ENCODE data around the gene INS. TPM values are rescaled to one million over a fixed set of nuclear protein-coding genes. Genes with fewer than 3 reads are reported as not detected.
"Not testable (repeated sequence)": the region's sequence is repeated elsewhere in the genome, so short reads cannot be mapped to it uniquely, and the experiment has no call there.

The INS gene
- total RNA-seq, 2 experiments from 2014 or later, result not detected

DNA sequence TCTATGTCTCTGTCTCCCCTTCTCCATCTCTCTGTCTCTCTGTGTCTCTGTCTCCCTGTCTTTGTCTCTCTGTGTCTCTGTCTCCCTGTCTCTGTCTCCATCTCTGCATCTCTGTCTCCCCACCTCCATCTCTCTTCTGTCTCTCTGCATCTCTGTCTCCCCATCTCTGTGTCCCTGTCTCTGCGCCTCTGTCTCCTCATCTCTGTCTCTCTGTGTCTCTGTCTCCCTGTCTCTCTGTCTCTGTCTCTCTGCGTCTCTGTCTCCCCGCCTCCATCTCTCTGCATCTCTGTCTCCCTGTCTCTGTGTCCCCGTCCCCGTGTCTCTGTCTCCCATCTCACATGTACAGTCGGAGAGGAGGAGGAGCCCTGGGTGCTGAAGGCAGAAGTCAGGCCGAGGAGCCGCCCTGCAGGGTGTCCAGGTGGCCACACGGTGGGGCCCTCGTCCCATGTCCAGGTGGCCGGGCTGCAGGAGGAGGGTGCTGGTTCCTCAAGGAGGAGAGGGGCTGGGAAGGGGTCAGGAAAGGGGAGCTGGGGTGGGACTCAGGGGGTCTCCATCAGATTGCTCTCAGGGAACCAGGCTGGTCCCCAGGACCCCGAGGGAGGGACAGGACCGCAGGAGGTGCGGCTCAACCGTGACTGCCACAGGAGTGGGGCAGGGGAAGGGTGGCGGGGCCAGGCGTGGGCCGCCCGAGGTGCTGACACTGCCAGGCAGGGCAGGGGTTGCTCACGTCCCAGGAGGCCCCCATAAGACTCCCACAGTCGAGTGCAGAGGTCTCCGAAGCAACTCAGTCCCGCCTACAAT lies 36.2 kb upstream of the INS start:
- Mint-ChIP-seq H3K4me1 (no peaks in the 10 kb centered on the region), H3K36me3 (ENCODE audit: low read depth) (no peaks in the 10 kb centered on the region), H3K4me3 (no peak overlapping the region), H3K27me3 (peaks cover 8% of the 10 kb centered on the region), H3K27ac (no peak overlapping the region), H3K9me3 (ENCODE audit: low read depth) (no peaks in the 10 kb centered on the region)
- ATAC-seq, result peak; percentile 98
- intact Hi-C loops (cut with DNase I, micrococcal nuclease), result loop anchor here (1.0 to 10.0 kb wide), 8 partner anchors 102 to 690 kb away; partner anchors contain the start of genes TSSC4 (in 2 of the 2) and CDKN1C (in 1 of the 2)
- DNase-seq, result peak; percentile 89
- POLR2A ChIA-PET, result interaction anchor here (1.4 kb wide), 1 partner anchor 108 kb away, joined by 3 read pairs; no protein-coding TSS in a partner anchor
- CTCF ChIA-PET, result interaction anchor here (0.6 to 3.4 kb wide), 5 partner anchors 27 to 223 kb away, joined by 3 to 26 read pairs (median 4); no protein-coding TSS in a partner anchor

GRCh38 chr11:2195756-2196088 lies 34.7 kb upstream of the INS start:
- no peaks in the 10 kb centered on the region for H3K4me1 Mint-ChIP-seq
- no peaks in the 10 kb centered on the region for H3K9me3 Mint-ChIP-seq (ENCODE audit: low read depth)
- ATAC-seq (no peak), DNase-seq (no peak)
- peaks cover 10% of the 10 kb centered on the region for H3K27me3 Mint-ChIP-seq
- intact Hi-C loops (cut with DNase I, micrococcal nuclease), result loop anchor here (5.0 to 10.0 kb wide), 4 partner anchors 207 to 692 kb away; partner anchors contain the start of genes CDKN1C (in 1 of the 2) and TSSC4 (in 1 of the 2)
- CTCF ChIA-PET, result interaction anchor here (1.0 to 3.9 kb wide), 2 partner anchors 106 to 224 kb away, joined by 3 to 30 read pairs; partner anchors contain the start of genes C11orf21 and TSPAN32
- POLR2A ChIA-PET, result no interaction called here
- H3K4me3 Mint-ChIP-seq, result no peak overlapping the region
- no peak overlapping the region for H3K27ac Mint-ChIP-seq
- no peaks in the 10 kb centered on the region for H3K36me3 Mint-ChIP-seq (ENCODE audit: low read depth)

DNA sequence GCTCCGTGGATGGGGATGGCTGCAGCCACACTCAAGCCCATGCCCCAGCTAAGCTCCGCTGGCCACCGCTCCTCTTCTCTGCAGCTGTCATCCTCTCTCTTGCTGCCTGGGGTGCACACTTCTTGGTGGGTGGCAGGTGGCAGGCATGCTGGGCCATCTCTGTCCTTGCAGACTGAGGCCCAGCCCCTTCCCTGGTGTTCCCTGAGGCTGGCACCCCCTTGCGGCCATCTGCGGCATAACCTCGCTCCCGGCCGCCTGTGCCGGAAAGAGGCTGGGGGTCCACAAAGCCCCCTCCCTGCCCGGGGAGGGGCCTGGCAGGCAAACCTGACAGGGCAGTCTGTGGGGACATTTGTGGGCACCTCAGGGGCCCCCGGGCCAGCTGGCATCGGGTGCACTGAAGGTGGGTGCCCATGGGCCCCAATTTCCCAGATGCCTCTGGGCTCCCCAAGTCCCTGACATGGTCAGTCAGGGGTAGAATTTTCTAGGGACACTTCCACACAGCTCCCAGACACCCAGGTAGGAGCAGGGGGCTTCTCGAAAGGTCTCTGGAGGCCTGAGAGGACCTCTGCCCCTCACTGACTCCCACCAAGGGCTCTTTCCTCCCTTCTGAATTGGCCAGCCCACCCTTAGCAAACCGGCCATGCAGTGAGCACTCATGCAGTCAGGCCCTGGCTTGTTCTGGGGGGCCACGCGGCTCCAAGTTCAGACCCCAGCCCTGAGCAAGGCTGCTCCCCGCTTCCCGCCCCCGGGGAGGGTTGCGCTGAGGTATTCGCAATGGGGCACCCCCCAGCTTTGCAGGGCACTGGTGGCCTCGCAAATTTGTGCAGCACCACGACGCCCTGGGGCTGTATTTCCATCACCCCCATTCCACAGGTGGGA lies 34.1 kb upstream of the INS start:
- no peaks in the 10 kb centered on the region for H3K9me3 Mint-ChIP-seq (ENCODE audit: low read depth)
- H3K27ac Mint-ChIP-seq, result no peak overlapping the region
- ChIA-PET POLR2A (no interaction called here), CTCF (interaction anchor here (0.6 to 3.9 kb wide), 6 partner anchors 36 to 225 kb away, joined by 3 to 30 read pairs (median 4); partner anchors contain the start of genes C11orf21 and TSPAN32)
- no peak overlapping the region for H3K4me3 Mint-ChIP-seq
- H3K4me1 Mint-ChIP-seq, result no peaks in the 10 kb centered on the region
- peaks cover 12% of the 10 kb centered on the region for H3K27me3 Mint-ChIP-seq
- DNase-seq (peak; percentile 74), ATAC-seq (peak; percentile 51)
- intact Hi-C loops (cut with DNase I, micrococcal nuclease), result loop anchor here (5.0 to 10.0 kb wide), 4 partner anchors 207 to 692 kb away; partner anchors contain the start of genes CDKN1C (in 1 of the 2) and TSSC4 (in 1 of the 2)
- no peaks in the 10 kb centered on the region for H3K36me3 Mint-ChIP-seq (ENCODE audit: low read depth)

DNA sequence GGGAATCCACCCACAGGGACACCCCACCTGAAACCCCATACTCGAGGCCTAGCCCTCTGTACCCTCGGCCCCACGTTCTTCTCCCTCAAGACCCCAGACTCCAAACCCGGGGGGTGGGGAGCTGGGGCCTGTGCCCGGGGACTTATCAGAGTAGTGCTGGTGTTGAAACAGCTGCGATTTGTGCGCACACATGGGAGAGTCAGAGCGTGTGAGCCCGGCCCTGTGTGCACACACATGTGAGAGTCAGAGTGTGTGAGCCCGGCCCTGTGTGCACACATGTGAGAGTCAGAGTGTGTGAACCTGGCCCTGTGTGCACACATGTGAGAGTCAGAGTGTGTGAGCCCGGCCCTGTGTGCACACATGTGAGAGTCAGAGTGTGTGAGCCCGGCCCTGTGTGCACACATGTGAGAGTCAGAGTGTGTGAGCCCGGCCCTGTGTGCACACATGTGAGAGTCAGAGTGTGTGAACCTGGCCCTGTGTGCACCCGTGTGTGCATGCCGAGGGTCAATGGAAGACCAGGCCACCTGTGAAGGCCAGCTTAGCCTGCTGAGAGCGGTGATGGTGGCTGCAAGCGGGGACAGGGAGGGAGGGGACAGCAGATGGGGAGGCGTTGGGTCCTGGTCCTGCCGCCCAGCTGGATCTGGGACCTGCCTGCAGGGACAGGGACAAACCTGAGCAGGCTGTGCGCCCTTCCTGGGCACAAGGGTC lies 33.0 kb upstream of the INS start:
- ATAC-seq; H3K4me1 Mint-ChIP-seq; H3K27ac Mint-ChIP-seq; H3K36me3 Mint-ChIP-seq (ENCODE audit: low read depth); H3K9me3 Mint-ChIP-seq (ENCODE audit: low read depth); POLR2A ChIA-PET; DNase-seq; H3K4me3 Mint-ChIP-seq: not testable (repeated sequence)
- peaks cover 12% of the 10 kb centered on the region for H3K27me3 Mint-ChIP-seq
- intact Hi-C loops (cut with DNase I, micrococcal nuclease), result loop anchor here in 1 of 2 experiments (10.0 kb wide), 1 partner anchor 331 kb away; no protein-coding TSS in a partner anchor
- CTCF ChIA-PET, result interaction anchor here (0.5 to 3.9 kb wide), 7 partner anchors 9 to 226 kb away, joined by 3 to 30 read pairs (median 4); no protein-coding TSS in a partner anchor

- Mint-ChIP-seq H3K27ac (no peak overlapping the region), H3K27me3 (peaks cover 12% of the 10 kb centered on the region), H3K4me1 (no peaks in the 10 kb centered on the region), H3K36me3 (ENCODE audit: low read depth) (no peaks in the 10 kb centered on the region), H3K4me3 (no peak overlapping the region), H3K9me3 (ENCODE audit: low read depth) (no peaks in the 10 kb centered on the region)
- ChIA-PET CTCF (interaction anchor here (0.5 to 3.9 kb wide), 3 partner anchors 37 to 227 kb away, joined by 3 to 30 read pairs (median 4); no protein-coding TSS in a partner anchor), POLR2A (no interaction called here)
- ATAC-seq (no peak), DNase-seq (no peak)
- intact Hi-C loops (cut with DNase I, micrococcal nuclease), result loop anchor here in 1 of 2 experiments (10.0 kb wide), 1 partner anchor 332 kb away; no protein-coding TSS in a partner anchor
Observed at GRCh38 chr11:2193099-2193887, 32.3 kb upstream of the INS start.

GRCh38 chr11:2192435-2192834 lies 31.4 kb upstream of the INS start:
- H3K9me3 Mint-ChIP-seq (ENCODE audit: low read depth), result no peaks in the 10 kb centered on the region
- POLR2A ChIA-PET, result no interaction called here
- H3K27ac Mint-ChIP-seq, result no peak overlapping the region
- CTCF ChIA-PET, result interaction anchor here (3.9 kb wide), 1 partner anchor 228 kb away, joined by 30 read pairs; no protein-coding TSS in a partner anchor
- no peak for ATAC-seq
- intact Hi-C loops (cut with DNase I, micrococcal nuclease), result loop anchor here in 1 of 2 experiments (10.0 kb wide), 1 partner anchor 332 kb away; no protein-coding TSS in a partner anchor
- no peaks in the 10 kb centered on the region for H3K4me1 Mint-ChIP-seq
- no peaks in the 10 kb centered on the region for H3K36me3 Mint-ChIP-seq (ENCODE audit: low read depth)
- DNase-seq, result no peak
- H3K4me3 Mint-ChIP-seq, result no peak overlapping the region
- H3K27me3 Mint-ChIP-seq, result peaks cover 12% of the 10 kb centered on the region

- DNase-seq (no peak), ATAC-seq (no peak)
- Mint-ChIP-seq H3K4me3 (no peak overlapping the region), H3K9me3 (ENCODE audit: low read depth) (no peaks in the 10 kb centered on the region), H3K27ac (no peak overlapping the region), H3K27me3 (peaks cover 12% of the 10 kb centered on the region), H3K4me1 (no peaks in the 10 kb centered on the region), H3K36me3 (ENCODE audit: low read depth) (no peaks in the 10 kb centered on the region)
- intact Hi-C loops (cut with DNase I, micrococcal nuclease), result loop anchor here in 1 of 2 experiments (10.0 kb wide), 1 partner anchor 333 kb away; no protein-coding TSS in a partner anchor
- CTCF ChIA-PET, result interaction anchor here (0.6 to 3.9 kb wide), 2 partner anchors 8 to 228 kb away, joined by 3 to 30 read pairs; no protein-coding TSS in a partner anchor
- POLR2A ChIA-PET, result no interaction called here
Observed at GRCh38 chr11:2191883-2192282, 30.9 kb upstream of the INS start.

- intact Hi-C loops (cut with DNase I, micrococcal nuclease), result loop anchor here in 1 of 2 experiments (10.0 kb wide), 1 partner anchor 334 kb away; no protein-coding TSS in a partner anchor
- Mint-ChIP-seq H3K4me3 (no peak overlapping the region), H3K9me3 (ENCODE audit: low read depth) (no peaks in the 10 kb centered on the region), H3K27ac (no peak overlapping the region), H3K27me3 (peaks cover 7% of the 10 kb centered on the region), H3K4me1 (no peaks in the 10 kb centered on the region), H3K36me3 (ENCODE audit: low read depth) (no peaks in the 10 kb centered on the region)
- no peak for DNase-seq
- ATAC-seq, result no peak
- ChIA-PET CTCF (no interaction called here), POLR2A (no interaction called here)
Observed at GRCh38 chr11:2190657-2191471, 29.9 kb upstream of the INS start.

- ChIA-PET CTCF (no interaction called here), POLR2A (no interaction called here)
- DNase-seq (no peak), ATAC-seq (no peak)
- Mint-ChIP-seq H3K27me3 (peaks cover 9% of the 10 kb centered on the region), H3K4me3 (no peak overlapping the region), H3K36me3 (ENCODE audit: low read depth) (no peaks in the 10 kb centered on the region), H3K4me1 (no peaks in the 10 kb centered on the region), H3K9me3 (ENCODE audit: low read depth) (no peaks in the 10 kb centered on the region), H3K27ac (no peak overlapping the region)
- intact Hi-C loops (cut with DNase I, micrococcal nuclease), result loop anchor here in 1 of 2 experiments (10.0 kb wide), 1 partner anchor 335 kb away; no protein-coding TSS in a partner anchor
Observed at GRCh38 chr11:2189938-2190656, 29.1 kb upstream of the INS start.

All from activated CD4-positive, alpha-beta T cell treated with anti-CD3 and anti-CD28 coated beads for 36 hours (primary cell).